Mesenchymal stem cell (in vitro differentiated cells and primary cell): Measurements from ENCODE around the gene CAND1.

Experiments used
- DNase-seq: peaks from one replicate; pipeline ENCODE4 v3.0.0-alpha.2; 2013
- H2AFZ ChIP-seq: one replicate; pipeline ENCODE4 v1.6.1; 2013; ENCODE audit warnings: low read depth, mild to moderate bottlenecking, control low read depth, inconsistent platforms, low read length, moderate library complexity
- H2AK5ac ChIP-seq: 2 replicates; pipeline ENCODE4 v1.6.1; 2013; ENCODE audit warnings: low read length, moderate library complexity, mild to moderate bottlenecking, inconsistent platforms; ENCODE audit not compliant: severe bottlenecking
- H2BK120ac ChIP-seq: one replicate; pipeline ENCODE4 v1.6.1; 2013; ENCODE audit warnings: low read depth, mild to moderate bottlenecking, inconsistent platforms, low read length, moderate library complexity
- H2BK12ac ChIP-seq, 2 experiments: one replicate each; pipeline ENCODE4 v1.6.1; 2013; ENCODE audit warnings: inconsistent platforms in 2 of 2, low read length in 2 of 2, mild to moderate bottlenecking in 2 of 2, moderate library complexity in 2 of 2, control low read depth in 1 of 2
- H2BK15ac ChIP-seq: one replicate; pipeline ENCODE4 v1.6.1; 2013; ENCODE audit warnings: mild to moderate bottlenecking, low read depth, inconsistent platforms; ENCODE audit not compliant: poor library complexity, severe bottlenecking
- H2BK5ac ChIP-seq: 2 replicates; pipeline ENCODE4 v1.6.1; 2013; ENCODE audit warnings: low read depth, mild to moderate bottlenecking, low read length, control low read depth, inconsistent platforms; ENCODE audit not compliant: poor library complexity, severe bottlenecking
- H3K14ac ChIP-seq, 2 experiments: one replicate each; pipeline ENCODE4 v1.6.1; 2013; ENCODE audit warnings: inconsistent platforms in 2 of 2, low read length in 2 of 2, control low read depth in 1 of 2, mild to moderate bottlenecking in 1 of 2, moderate library complexity in 1 of 2
- H3K18ac ChIP-seq, 2 experiments: one replicate each; pipeline ENCODE4 v1.6.1; 2013; ENCODE audit warnings: inconsistent platforms in 2 of 2, low read length in 2 of 2, control low read depth in 1 of 2, low read depth in 1 of 2, mild to moderate bottlenecking in 1 of 2
- H3K23ac ChIP-seq, 2 experiments: one replicate each; pipeline ENCODE4 v1.6.1; 2013; ENCODE audit warnings: inconsistent platforms in 2 of 2, low read length in 2 of 2, mild to moderate bottlenecking in 2 of 2, moderate library complexity in 2 of 2, control low read depth in 1 of 2
- H3K27ac ChIP-seq: 2 replicates; pipeline ENCODE4 v1.5.1; 2013; ENCODE audit warnings: mild to moderate bottlenecking, moderate library complexity, low read length, control low read depth, inconsistent platforms; ENCODE audit not compliant: poor library complexity, severe bottlenecking
- H3K27me3 ChIP-seq, 2 experiments: 2 replicates each; pipeline versions ENCODE4 v1.6.1 to v1.7.0; 2013; ENCODE audit warnings: low read length in 2 of 2, mild to moderate bottlenecking in 2 of 2, moderate library complexity in 2 of 2, control low read depth in 1 of 2, inconsistent platforms in 1 of 2; ENCODE audit not compliant: control insufficient read depth in 1 of 2, insufficient read depth in 1 of 2
- H3K36me3 ChIP-seq, 2 experiments: 2 replicates each; pipeline versions ENCODE4 v1.6.1 to v1.7.0; 2013; ENCODE audit warnings: low read length in 2 of 2, control low read depth in 1 of 2, inconsistent platforms in 1 of 2, low read depth in 1 of 2, mild to moderate bottlenecking in 1 of 2; ENCODE audit not compliant: insufficient read depth in 2 of 2, control insufficient read depth in 1 of 2
- H3K4ac ChIP-seq, 2 experiments: one replicate each; pipeline ENCODE4 v1.6.1; 2013; ENCODE audit warnings: inconsistent platforms in 2 of 2, low read length in 2 of 2, mild to moderate bottlenecking in 2 of 2, moderate library complexity in 2 of 2, control low read depth in 1 of 2, low read depth in 1 of 2
- H3K4me1 ChIP-seq: 2 replicates; pipeline ENCODE4 v1.6.1; 2013; ENCODE audit warnings: low read depth, low read length, control low read depth; ENCODE audit not compliant: control insufficient read depth, insufficient read depth
- H3K4me2 ChIP-seq: 2 replicates; pipeline ENCODE4 v1.6.1; 2013; ENCODE audit warnings: low read length, mild to moderate bottlenecking, inconsistent platforms; ENCODE audit not compliant: poor library complexity, severe bottlenecking
- H3K4me3 ChIP-seq, 2 experiments: 2 replicates each; pipeline versions ENCODE4 v1.5.1 to v1.7.0; 2013; ENCODE audit warnings: low read length in 2 of 2, mild to moderate bottlenecking in 2 of 2, control low read depth in 1 of 2, low read depth in 1 of 2; ENCODE audit not compliant: insufficient read depth in 1 of 2
- H3K79me1 ChIP-seq: replicated peaks from 2 replicates; pipeline ENCODE4 v1.6.1; 2013; ENCODE audit warnings: mild to moderate bottlenecking, control low read depth, low read length, inconsistent platforms; ENCODE audit not compliant: poor library complexity, severe bottlenecking
- H3K9ac ChIP-seq: 2 replicates; pipeline ENCODE4 v1.7.0; 2013; ENCODE audit warnings: mild to moderate bottlenecking, low read length, moderate library complexity
- H3K9me3 ChIP-seq: 2 replicates; pipeline ENCODE4 v1.7.0; 2013; ENCODE audit warnings: mild to moderate bottlenecking, low read length; ENCODE audit not compliant: control insufficient read depth
- H4K8ac ChIP-seq: one replicate; pipeline ENCODE4 v1.6.1; 2013; ENCODE audit warnings: inconsistent platforms, mild to moderate bottlenecking, low read length, moderate library complexity
- H4K91ac ChIP-seq: one replicate; pipeline ENCODE4 v1.6.1; 2013; ENCODE audit warnings: mild to moderate bottlenecking, low read length, inconsistent platforms
- WGBS: methylation state at CpG from one replicate; pipeline ENCODE4 v1.1.7; 2013; ENCODE audit warnings: mixed read lengths; 5-methylcytosine and 5-hydroxymethylcytosine counted together

The CAND1 gene

DNA sequence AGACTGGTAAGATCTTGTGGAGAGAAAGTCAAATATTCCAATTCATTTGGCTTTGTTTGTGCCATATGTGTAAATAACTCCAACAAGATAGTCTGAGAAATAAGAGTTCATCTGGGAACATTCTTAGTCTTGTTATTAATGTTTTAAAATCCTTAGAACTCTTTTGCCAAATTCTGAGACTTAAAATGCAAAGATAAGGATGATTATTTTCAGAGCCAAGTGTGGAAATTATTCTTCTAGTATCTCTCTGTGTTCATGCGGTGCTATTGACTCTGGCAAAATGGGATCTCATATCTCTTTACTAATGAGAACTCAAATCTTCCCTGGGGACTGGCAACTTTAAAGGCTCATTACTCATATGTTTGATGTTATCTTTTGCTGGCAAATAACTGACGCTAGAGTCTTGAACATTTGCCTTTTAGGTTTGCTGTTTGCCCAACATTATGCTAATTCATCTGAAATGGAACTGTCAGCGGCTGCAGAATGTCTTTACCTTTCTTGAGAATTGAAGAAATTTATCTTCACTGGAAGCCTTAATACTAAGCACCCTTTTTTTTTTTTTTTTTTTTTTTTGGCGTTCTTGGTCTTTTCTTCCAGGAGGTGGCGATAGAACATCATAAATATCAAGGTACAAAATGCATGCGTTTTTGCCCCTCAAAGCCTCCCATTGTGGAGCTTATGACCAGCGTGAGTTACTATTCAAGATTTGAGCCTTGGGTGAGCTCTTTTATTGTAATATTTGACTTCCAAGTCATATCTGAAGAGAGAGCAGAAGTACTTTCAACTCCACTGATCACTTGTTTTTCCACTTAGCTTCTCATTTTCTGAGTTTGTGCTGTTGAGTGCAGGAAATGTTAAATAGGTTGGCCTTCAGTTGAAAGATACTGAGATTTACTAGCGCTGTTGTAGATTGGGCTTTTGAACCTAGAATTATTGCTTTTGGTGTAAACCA lies 86.5 kb downstream of the CAND1 start:
- WGBS = 33% methylated on average over 3 of the region's 8 CpGs
- H2AFZ ChIP-seq = no peak overlapping the region

DNA sequence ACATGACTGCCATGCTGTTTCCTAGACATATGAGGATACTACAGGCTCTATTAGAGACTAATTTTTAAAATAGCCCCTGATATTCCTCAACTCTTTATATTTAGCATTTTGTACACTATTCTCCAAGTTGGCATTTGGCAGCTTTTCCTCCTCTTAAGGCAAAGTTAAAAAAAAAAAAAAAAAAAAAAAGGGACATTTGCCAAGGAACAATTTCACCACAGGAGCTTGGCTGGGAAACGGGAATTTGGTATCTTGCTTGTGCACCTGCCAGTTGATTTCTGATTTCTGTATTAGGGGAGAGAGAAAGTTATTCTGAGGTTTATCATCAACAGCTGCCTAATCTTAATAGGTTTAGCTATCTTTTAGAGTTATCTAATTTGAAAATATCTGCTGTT lies 87.2 kb downstream of the CAND1 start:
- Histone ChIP-seq H3K27me3 (no peaks in the 10 kb centered on the region), H2BK12ac (no peak overlapping the region), H4K8ac (no peak overlapping the region), H3K9me3 (no peaks in the 10 kb centered on the region), H3K4me2 (no peak overlapping the region), H3K4me1 (peaks cover 10% of the 10 kb centered on the region), H3K36me3 (no peaks in the 10 kb centered on the region), H3K18ac (no peak overlapping the region), H3K4ac (no peak overlapping the region), H4K91ac (no peak overlapping the region), H3K14ac (no peak overlapping the region), H2BK5ac (no peak overlapping the region), H2AK5ac (no peak overlapping the region), H2AFZ (no peak overlapping the region), H2BK15ac (no peak overlapping the region), H3K4me3 (no peak overlapping the region), H3K79me1 (no peaks in the 10 kb centered on the region), H3K9ac (peak overlapping the region; percentile 39), H3K23ac (no peak overlapping the region), H2BK120ac (no peak overlapping the region), H3K27ac (no peak overlapping the region)
- no peak for DNase-seq
- 100% methylated on average over 1 of the region's 1 CpG for WGBS

More for the DNA sequence above, 86.5 kb downstream of the CAND1 start:
- DNase-seq = peak; percentile 71
- no peaks in the 10 kb centered on the region for H3K79me1 ChIP-seq
- H4K91ac ChIP-seq = no peak overlapping the region
- H3K4me3 ChIP-seq = no peak overlapping the region
- H3K14ac ChIP-seq = no peak overlapping the region
- H3K27me3 ChIP-seq = no peaks in the 10 kb centered on the region
- no peak overlapping the region for H2BK15ac ChIP-seq
- H4K8ac ChIP-seq = no peak overlapping the region
- H2AK5ac ChIP-seq = no peak overlapping the region
- no peaks in the 10 kb centered on the region for H3K36me3 ChIP-seq
- H3K4me1 ChIP-seq = peaks cover 10% of the 10 kb centered on the region
- H3K4ac ChIP-seq = no peak overlapping the region
- no peak overlapping the region for H2BK12ac ChIP-seq
- no peak overlapping the region for H2BK5ac ChIP-seq
- H3K18ac ChIP-seq = no peak overlapping the region
- H3K23ac ChIP-seq = no peak overlapping the region
- H3K4me2 ChIP-seq = no peak overlapping the region
- H3K27ac ChIP-seq = no peak overlapping the region
- H3K9ac ChIP-seq = peak overlapping the region; percentile 74
- H3K9me3 ChIP-seq = no peaks in the 10 kb centered on the region
- H2BK120ac ChIP-seq = no peak overlapping the region

DNA sequence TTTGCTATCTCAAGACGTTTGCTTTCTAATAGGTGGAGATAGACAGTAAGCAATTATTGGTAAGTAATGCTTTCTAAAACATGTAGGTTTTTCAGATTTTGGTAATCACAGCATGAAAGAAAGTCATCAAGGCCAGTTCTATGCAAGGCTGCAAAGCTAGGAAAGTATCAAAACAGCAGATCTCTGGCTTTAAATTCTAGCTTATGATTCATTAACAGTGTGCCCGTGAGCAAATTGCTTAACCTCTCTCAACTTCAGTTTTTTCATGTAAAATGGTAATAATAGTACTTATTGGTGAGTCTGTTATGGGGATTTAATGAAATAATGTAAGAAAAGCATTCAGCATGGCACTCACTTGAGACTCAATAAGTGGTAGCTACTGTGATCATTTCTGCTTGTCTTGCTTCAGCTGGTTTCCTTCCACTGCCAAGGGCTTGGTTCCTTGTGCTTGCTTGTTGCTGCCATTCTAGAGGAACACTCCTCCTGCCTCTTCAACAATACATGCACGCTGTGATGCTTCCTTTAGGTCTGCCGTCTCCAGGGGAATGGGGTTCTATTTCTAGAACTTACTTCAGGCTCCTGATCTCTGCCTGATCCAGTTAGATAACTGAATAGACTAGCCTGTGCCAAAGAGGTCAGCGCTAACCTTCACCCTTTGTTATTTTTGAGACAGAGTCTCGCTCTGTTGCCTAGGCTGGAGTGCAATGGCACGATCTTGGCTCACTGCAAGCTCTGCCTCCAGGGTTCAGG lies 88.4 kb downstream of the CAND1 start:
- Histone ChIP-seq H3K27me3 (no peaks in the 10 kb centered on the region), H2BK15ac (no peak overlapping the region), H3K23ac (no peak overlapping the region), H4K91ac (no peak overlapping the region), H3K36me3 (no peaks in the 10 kb centered on the region), H4K8ac (no peak overlapping the region), H2AFZ (no peak overlapping the region), H3K4me3 (no peak overlapping the region), H3K27ac (no peak overlapping the region), H2AK5ac (peak overlapping the region; percentile 97), H3K18ac (peak overlapping the region in 1 of 2 experiments; percentile 40), H3K4ac (peak overlapping the region in 1 of 2 experiments; percentile 53), H3K4me1 (peaks cover 10% of the 10 kb centered on the region), H3K4me2 (no peak overlapping the region), H3K9me3 (no peaks in the 10 kb centered on the region), H3K9ac (no peak overlapping the region), H2BK5ac (no peak overlapping the region), H3K79me1 (no peaks in the 10 kb centered on the region), H2BK120ac (no peak overlapping the region), H3K14ac (no peak overlapping the region), H2BK12ac (peak overlapping the region; percentile 25 to 46)
- no peak for DNase-seq
- WGBS = 94% methylated on average over 7 of the region's 7 CpGs

DNA sequence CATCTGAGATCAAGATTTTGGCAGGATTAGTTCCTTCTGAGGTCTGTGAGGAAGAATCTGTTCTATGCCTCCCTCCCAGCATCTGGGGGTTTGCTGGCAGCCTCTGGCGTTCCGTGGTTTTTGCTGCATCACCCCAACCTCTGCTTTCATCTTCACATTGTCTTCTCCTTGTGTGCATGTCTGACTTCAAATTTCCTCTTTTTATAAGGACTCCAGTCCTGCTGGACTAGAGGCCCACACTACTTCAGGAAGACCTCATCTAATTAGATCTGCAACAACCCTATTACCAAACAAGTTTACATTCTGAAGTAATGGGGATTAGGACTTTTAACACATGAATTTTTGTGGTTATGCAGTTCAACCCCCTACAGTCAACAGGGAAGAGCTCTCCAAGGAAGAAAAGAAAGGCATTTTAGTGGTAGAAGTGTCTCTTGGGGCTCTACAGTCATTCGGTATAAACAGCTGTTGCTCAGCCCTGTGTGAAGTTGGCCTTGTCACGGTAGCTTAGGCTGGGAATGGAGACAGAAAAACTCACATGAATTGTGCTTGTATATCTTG lies 89.7 kb downstream of the CAND1 start:
- no peak overlapping the region for H3K14ac ChIP-seq
- no peaks in the 10 kb centered on the region for H3K36me3 ChIP-seq
- H2BK120ac ChIP-seq = peak overlapping the region; percentile 43
- peak overlapping the region; percentile 19 to 52 for H3K18ac ChIP-seq
- no peak overlapping the region for H2AFZ ChIP-seq
- no peak overlapping the region for H3K23ac ChIP-seq
- H3K4me1 ChIP-seq = peaks cover 10% of the 10 kb centered on the region
- H2BK5ac ChIP-seq = no peak overlapping the region
- no peaks in the 10 kb centered on the region for H3K9me3 ChIP-seq
- H3K27me3 ChIP-seq = no peaks in the 10 kb centered on the region
- H4K91ac ChIP-seq = no peak overlapping the region
- H3K79me1 ChIP-seq = no peaks in the 10 kb centered on the region
- peak; percentile 98 for DNase-seq
- peak overlapping the region; percentile 46 for H3K9ac ChIP-seq
- no peak overlapping the region for H2BK15ac ChIP-seq
- peak overlapping the region in 1 of 2 experiments; percentile 52 for H2BK12ac ChIP-seq
- WGBS = 24% methylated on average over 4 of the region's 4 CpGs
- H3K4me3 ChIP-seq = peak overlapping the region in 1 of 2 experiments; percentile 10
- H3K4ac ChIP-seq = peak overlapping the region in 1 of 2 experiments; percentile 80
- H2AK5ac ChIP-seq = no peak overlapping the region
- peak overlapping the region; percentile 74 for H4K8ac ChIP-seq
- H3K27ac ChIP-seq = peak overlapping the region; percentile 94
- no peak overlapping the region for H3K4me2 ChIP-seq
